GM12878 (cell line): ENCODE data around the gene CBFB. TPM values are rescaled to one million over a fixed set of nuclear protein-coding genes. Genes with fewer than 3 reads are reported as not detected.

Experiments
- ATAC-seq: fragments of 200-7000 bp; cut with Tn5 transposase; 3 replicates; pipeline ENCODE4 v1.9.1; 2020; ENCODE audit warnings: mild to moderate bottlenecking, moderate library complexity
- BruUV-seq: library from RNA; stranded (reverse); fragments of 400-500 nt; replicated peaks from 2 replicates; lab custom pipeline; 2021; lab: Mats Ljungman, UMichigan
- CTCF ChIA-PET: fragments of 300-600 bp; sonication (Branson Sonifier 250); formaldehyde crosslinking; extraction: SDS; loops from one replicate; lab custom pipeline; 2021; ENCODE audit warnings: inconsistent platforms; lab: Yijun Ruan, JAX
- POLR2A ChIA-PET: fragments of 350-600 bp; formaldehyde crosslinking; extraction: SDS; loops from one replicate; lab custom pipeline; 2021; ENCODE audit warnings: inconsistent platforms; lab: Charles Lee
- RAD21 ChIA-PET: fragments of 300-600 bp; sonication (Branson Sonifier 250); formaldehyde crosslinking; loops from one replicate; lab custom pipeline; 2023; ENCODE audit warnings: antibody characterized with exemption; ENCODE audit not compliant: unreplicated experiment; lab: Charles Lee
- SMC1A ChIA-PET: fragments of 300-600 bp; sonication (Branson Sonifier 250); formaldehyde crosslinking; loops from one replicate; lab custom pipeline; 2023; ENCODE audit not compliant: unreplicated experiment, uncharacterized antibody; lab: Charles Lee
- DNase-seq: peaks from one replicate; pipeline ENCODE4 v3.0.0-alpha.2; 2011; ENCODE audit warnings: low read depth, low spot score
- FAIRE-seq: peaks from 3 replicates; lab custom pipeline; 2011; peaks lifted over from hg19 to GRCh38; lab: Jason Lieb, UNC
- H2AFZ ChIP-seq: 2 replicates; pipeline ENCODE4 v1.6.0; 2011; ENCODE audit warnings: low read depth, low read length, control low read depth; ENCODE audit not compliant: control insufficient read depth
- H3K27ac ChIP-seq: 2 replicates; pipeline ENCODE4 v1.5.1; 2011; ENCODE audit warnings: control low read depth; ENCODE audit not compliant: control insufficient read depth, insufficient read depth
- H3K27me3 ChIP-seq, 2 experiments: replicated peaks in 1 of 2; 2 replicates each; pipeline versions ENCODE4 v1.6.0 to v1.6.1; 2011; ENCODE audit warnings: low read length in 1 of 2; ENCODE audit not compliant: control insufficient read depth in 2 of 2, insufficient read depth in 2 of 2
- H3K36me3 ChIP-seq, 2 experiments: 2 replicates each; pipeline ENCODE4 v1.5.1; 2011; ENCODE audit warnings: low read length in 1 of 2; ENCODE audit not compliant: control insufficient read depth in 2 of 2, insufficient read depth in 2 of 2
- H3K4me1 ChIP-seq: 2 replicates; pipeline ENCODE4 v1.6.1; 2011; ENCODE audit warnings: mild to moderate bottlenecking, low read length, moderate library complexity, mixed read lengths; ENCODE audit not compliant: control insufficient read depth, insufficient read depth
- H3K4me2 ChIP-seq: 2 replicates; pipeline ENCODE4 v1.6.0; 2011; ENCODE audit warnings: control low read depth; ENCODE audit not compliant: control insufficient read depth, insufficient read depth
- H3K4me3 ChIP-seq: fragments of 200-600 bp; sonication (generic); 2 replicates; pipeline ENCODE4 v1.5.1; 2016
- H3K79me2 ChIP-seq: 2 replicates; pipeline ENCODE4 v1.6.0; 2011; ENCODE audit warnings: low read length; ENCODE audit not compliant: control insufficient read depth, insufficient read depth
- H3K9ac ChIP-seq: 2 replicates; pipeline ENCODE4 v1.8.0; 2011; ENCODE audit warnings: low read length, control low read depth, mixed read lengths; ENCODE audit not compliant: control insufficient read depth, insufficient read depth
- H3K9me3 ChIP-seq: replicated peaks from 3 replicates; pipeline ENCODE4 v1.5.1; 2011; ENCODE audit warnings: mild to moderate bottlenecking, low read length; ENCODE audit not compliant: control insufficient read depth, insufficient read depth
- H4K20me1 ChIP-seq: 2 replicates; pipeline ENCODE4 v1.6.0; 2011; ENCODE audit not compliant: control insufficient read depth, insufficient read depth
- CHD1 ChIP-seq: IDR thresholded peaks from 2 replicates; pipeline ENCODE4 v1.6.1; 2012; ENCODE audit warnings: low read depth, low read length, improper control_type of control experiment
- EGR1 ChIP-seq, 2 experiments: IDR thresholded peaks; 1 replicate in 1 of 2; 2 replicates in 1 of 2; pipeline ENCODE4 v1.6.1; 2011 to 2012; ENCODE audit warnings: low read depth in 2 of 2, low read length in 2 of 2, borderline replicate concordance in 1 of 2, mild to moderate bottlenecking in 1 of 2, moderate library complexity in 1 of 2
- ESRRA ChIP-seq: IDR thresholded peaks from 2 replicates; pipeline ENCODE4 v1.6.1; 2012; ENCODE audit warnings: mild to moderate bottlenecking, low read length, improper control_type of control experiment
- HDGF ChIP-seq: fragments of 450-650 bp; IDR thresholded peaks from 2 replicates; pipeline ENCODE4 v1.6.1; 2016; ENCODE audit warnings: antibody characterized with exemption
- HSF1 ChIP-seq: fragments of 150-350 bp; IDR thresholded peaks from 2 replicates; pipeline ENCODE4 v1.6.1; 2014; ENCODE audit warnings: mild to moderate bottlenecking, low read depth, low read length
- IKZF1 ChIP-seq: fragments of 450-650 bp; conservative IDR thresholded peaks from 2 replicates; pipeline ENCODE4 v1.6.1; 2017; ENCODE audit warnings: antibody characterized with exemption, mild to moderate bottlenecking
- LARP7 ChIP-seq: fragments of 450-650 bp; IDR thresholded peaks from 2 replicates; pipeline ENCODE4 v1.6.1; 2017; ENCODE audit warnings: mild to moderate bottlenecking
- SUZ12 ChIP-seq: fragments of 200-600 bp; sonication (generic); IDR thresholded peaks from one replicate; pipeline ENCODE4 v1.6.1; 2018; ENCODE audit warnings: antibody characterized with exemption, mild to moderate bottlenecking; ENCODE audit not compliant: unreplicated experiment
- ZNF217 ChIP-seq: fragments of 450-650 bp; IDR thresholded peaks from 2 replicates; pipeline ENCODE4 v1.6.1; 2017; ENCODE audit warnings: antibody characterized with exemption, mild to moderate bottlenecking
- WGBS: methylation state at CpG from one replicate; pipeline ENCODE4 v1.1.6; 2016; ENCODE audit warnings: low lambda C conversion rate; ENCODE audit not compliant: insufficient replicate concordance, insufficient coverage; ENCODE audit errors: missing lambda C conversion rate; 5-methylcytosine and 5-hydroxymethylcytosine counted together
- in situ Hi-C: fragments of 300-500 bp; cut with MboI; formaldehyde crosslinking; loops from 9 replicates; pipeline ENCODE4 v1.14.3; 2018; ENCODE audit warnings: mixed read lengths
- intact Hi-C: fragments of 100-400 bp; cut with micrococcal nuclease; formaldehyde crosslinking; loops from one replicate; pipeline ENCODE4 v1.14.2; 2022; ENCODE audit not compliant: unreplicated experiment
- polyA plus RNA-seq, 11 experiments: library from polyadenylated mRNA; depleted of rRNA in 4 of 11; unstranded in 6 of 11; stranded (reverse) in 5 of 11; fragments of >200 nt; fragmentation: Nextera tagmentation in 4 of 11; fragmentation: Illumina TruSeq in 1 of 11; extraction: Ambion mirVana in 4 of 11; extraction: Trizol in 1 of 11; gene quantifications; 1 replicate in 1 of 11; 2 replicates in 10 of 11; pipeline versions ENCODE4 v1.2.1 to v1.2.3, GENCODE V29; 2011 to 2016; ENCODE audit warnings: inconsistent platforms in 2 of 11, missing spikeins in 2 of 11, low read depth in 1 of 11
- total RNA-seq, 4 experiments: library from RNA; depleted of rRNA in 3 of 4; stranded (reverse); fragments of >200 nt in 3 of 4; fragmentation: Illumina TruSeq in 1 of 4; extraction: Trizol in 1 of 4; gene quantifications; 2 replicates each; pipeline versions ENCODE4 v1.2.1 to v1.2.3, GENCODE V29; 2013 to 2021
- TF ChIP-seq, protein P1 (sequence below): fragments of 450-650 bp; formaldehyde crosslinking; IDR thresholded peaks from 2 replicates; pipeline ENCODE4 v1.4.0; 2022; ENCODE audit warnings: mild to moderate bottlenecking, moderate library complexity
- TF ChIP-seq, protein P2 (sequence below): fragments of 450-650 bp; IDR thresholded peaks from 2 replicates; pipeline ENCODE4 v1.6.1; 2017; ENCODE audit warnings: mild to moderate bottlenecking

Gene CBFB
- total and polyA plus RNA-seq, 10 of the 15 experiments (the other 5 are each of a cell fraction or from before 2014, with no cell fraction given) = 25.3 to 83.8 (median 65.7) TPM

DNA sequence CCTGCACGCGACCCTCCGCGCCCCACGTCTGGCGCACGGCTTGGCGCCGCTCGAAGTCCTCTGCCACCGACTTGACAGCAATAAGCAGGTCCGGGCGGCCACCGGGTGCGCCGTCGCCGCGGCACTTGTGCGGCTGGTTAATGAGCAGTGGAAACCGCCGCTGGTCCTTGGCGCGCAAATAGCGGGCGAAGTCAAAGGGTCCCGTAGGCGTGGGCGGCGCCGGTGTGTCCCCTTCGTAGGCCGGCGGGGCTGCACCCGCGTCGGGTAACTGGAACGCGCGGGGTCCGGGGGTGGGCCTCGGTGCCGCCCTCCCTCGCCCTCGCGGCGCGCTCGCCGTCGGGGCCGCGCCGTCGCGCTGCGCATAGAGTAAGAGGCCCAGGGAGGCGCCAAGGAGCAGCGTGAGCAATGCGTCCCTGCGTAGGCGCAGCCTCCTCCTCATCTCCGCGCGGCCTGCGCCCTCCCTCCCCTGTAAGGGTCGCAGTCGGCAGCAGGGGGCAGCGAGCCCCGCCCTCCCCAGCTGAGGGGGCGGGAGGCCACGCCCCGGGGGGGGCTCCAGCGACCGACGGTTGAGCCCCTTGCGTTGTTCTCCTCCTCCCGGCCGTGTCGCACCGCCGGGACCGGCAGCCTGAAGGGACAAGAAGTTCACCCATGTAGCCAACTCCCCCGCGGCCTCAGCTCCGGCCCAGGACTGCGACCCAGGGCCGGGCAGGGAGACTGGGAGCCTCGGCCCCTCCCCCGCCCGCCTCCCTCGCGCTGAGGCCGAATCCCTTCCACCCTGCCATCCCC, 121.3 kb downstream of the CBFB start:
- Histone ChIP-seq H3K9me3 (no peaks in the 10 kb centered on the region), H2AFZ (peak overlapping the region; percentile 80), H4K20me1 (no peaks in the 10 kb centered on the region), H3K27ac (peak overlapping the region; percentile 25; the same call in 1 of the 2 replicates), H3K4me1 (no peaks in the 10 kb centered on the region; the same call in 1 of the 2 replicates), H3K9ac (peak overlapping the region; percentile 64; the same call in 1 of the 2 replicates), H3K79me2 (no peaks in the 10 kb centered on the region), H3K27me3 (no peaks in the 10 kb centered on the region), H3K4me3 (peak overlapping the region; percentile 74), H3K36me3 (peaks cover 14 to 16% of the 10 kb centered on the region in 2 experiments; a peak in 3 of 4 replicates), H3K4me2 (peak overlapping the region; percentile 86)
- ChIA-PET RAD21 (interaction anchor here (0.9 to 2.5 kb wide), 4 partner anchors 11 to 133 kb away, joined by 3 to 14 read pairs (median 4); no protein-coding TSS in a partner anchor), CTCF (interaction anchor here (1.0 to 10.0 kb wide), 9 partner anchors 9 to 189 kb away, joined by 3 to 98 read pairs (median 5); partner anchors contain the start of genes CES3, FBXL8 and NOL3), POLR2A (interaction anchor here (1.0 to 1.2 kb wide), 3 partner anchors 9 to 120 kb away, joined by 3 to 5 read pairs (median 4); partner anchors contain the start of gene TRADD), SMC1A (interaction anchor here (0.5 to 2.0 kb wide), 5 partner anchors 10 to 188 kb away, joined by 3 to 8 read pairs (median 4); no protein-coding TSS in a partner anchor)
- no peak for DNase-seq
- in situ Hi-C loops = loop anchor here (5.0 to 10.0 kb wide), 2 partner anchors 133 to 175 kb away; no protein-coding TSS in a partner anchor
- 27% methylated on average over 65 of the region's 94 CpGs for WGBS
- peak; percentile 23 for ATAC-seq
- no peak for FAIRE-seq
- no TSS peak for BruUV-seq
- intact Hi-C loops = loop anchor here (2.0 kb wide), 1 partner anchor 131 kb away; no protein-coding TSS in a partner anchor
- TF ChIP-seq ZNF217 (0 out of 2 replicates have a peak, but pooled peaks have one; percentile 37), EGR1 (IDR thresholded peaks at IDR 0.05; ENCODE audit: borderline replicate concordance in 1 of 2, low read depth in 2 of 2, low read length in 2 of 2) (peak in 1 of 2 experiments; percentile 55; a peak in 1 of 3 replicates), HDGF (no peak), LARP7 (no peak; the same call in 1 of the 2 replicates), SUZ12 (no peak), HSF1 (no peak), CHD1 (no peak), IKZF1 (peak; percentile 90), ESRRA (no peak)
- TF ChIP-seq, protein P1, sequence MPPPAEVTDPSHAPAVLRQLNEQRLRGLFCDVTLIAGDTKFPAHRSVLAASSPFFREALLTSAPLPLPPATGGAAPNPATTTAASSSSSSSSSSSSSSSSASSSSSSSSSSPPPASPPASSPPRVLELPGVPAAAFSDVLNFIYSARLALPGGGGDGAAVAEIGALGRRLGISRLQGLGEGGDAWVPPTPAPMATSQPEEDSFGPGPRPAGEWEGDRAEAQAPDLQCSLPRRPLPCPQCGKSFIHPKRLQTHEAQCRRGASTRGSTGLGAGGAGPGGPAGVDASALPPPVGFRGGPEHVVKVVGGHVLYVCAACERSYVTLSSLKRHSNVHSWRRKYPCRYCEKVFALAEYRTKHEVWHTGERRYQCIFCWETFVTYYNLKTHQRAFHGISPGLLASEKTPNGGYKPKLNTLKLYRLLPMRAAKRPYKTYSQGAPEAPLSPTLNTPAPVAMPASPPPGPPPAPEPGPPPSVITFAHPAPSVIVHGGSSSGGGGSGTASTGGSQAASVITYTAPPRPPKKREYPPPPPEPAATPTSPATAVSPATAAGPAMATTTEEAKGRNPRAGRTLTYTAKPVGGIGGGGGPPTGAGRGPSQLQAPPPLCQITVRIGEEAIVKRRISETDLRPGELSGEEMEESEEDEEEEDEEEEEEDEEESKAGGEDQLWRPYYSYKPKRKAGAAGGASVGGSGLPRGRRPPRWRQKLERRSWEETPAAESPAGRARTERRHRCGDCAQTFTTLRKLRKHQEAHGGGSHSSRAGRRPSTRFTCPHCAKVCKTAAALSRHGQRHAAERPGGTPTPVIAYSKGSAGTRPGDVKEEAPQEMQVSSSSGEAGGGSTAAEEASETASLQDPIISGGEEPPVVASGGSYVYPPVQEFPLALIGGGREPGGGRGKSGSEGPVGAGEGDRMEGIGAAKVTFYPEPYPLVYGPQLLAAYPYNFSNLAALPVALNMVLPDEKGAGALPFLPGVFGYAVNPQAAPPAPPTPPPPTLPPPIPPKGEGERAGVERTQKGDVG (CRISPR knock-in tag) = no peak
- TF ChIP-seq, protein P2, sequence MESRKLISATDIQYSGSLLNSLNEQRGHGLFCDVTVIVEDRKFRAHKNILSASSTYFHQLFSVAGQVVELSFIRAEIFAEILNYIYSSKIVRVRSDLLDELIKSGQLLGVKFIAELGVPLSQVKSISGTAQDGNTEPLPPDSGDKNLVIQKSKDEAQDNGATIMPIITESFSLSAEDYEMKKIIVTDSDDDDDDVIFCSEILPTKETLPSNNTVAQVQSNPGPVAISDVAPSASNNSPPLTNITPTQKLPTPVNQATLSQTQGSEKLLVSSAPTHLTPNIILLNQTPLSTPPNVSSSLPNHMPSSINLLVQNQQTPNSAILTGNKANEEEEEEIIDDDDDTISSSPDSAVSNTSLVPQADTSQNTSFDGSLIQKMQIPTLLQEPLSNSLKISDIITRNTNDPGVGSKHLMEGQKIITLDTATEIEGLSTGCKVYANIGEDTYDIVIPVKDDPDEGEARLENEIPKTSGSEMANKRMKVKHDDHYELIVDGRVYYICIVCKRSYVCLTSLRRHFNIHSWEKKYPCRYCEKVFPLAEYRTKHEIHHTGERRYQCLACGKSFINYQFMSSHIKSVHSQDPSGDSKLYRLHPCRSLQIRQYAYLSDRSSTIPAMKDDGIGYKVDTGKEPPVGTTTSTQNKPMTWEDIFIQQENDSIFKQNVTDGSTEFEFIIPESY = peak; percentile 59; the same call in 1 of the 2 replicates
